ENCODE results near the gene GADD45GIP1. TPM values are rescaled to one million over a fixed set of nuclear protein-coding genes. Genes with fewer than 3 reads are reported as not detected.

Gene GADD45GIP1
- polyA plus RNA-seq, 1 of the 3 experiments (the other 2 are of a cell fraction) = 91.8 TPM

- no peaks in the 10 kb centered on the region for H3K4me1 ChIP-seq (ENCODE audit: control insufficient read depth in 1 of 2, insufficient read depth in 2 of 2, low read depth in 1 of 2, low read length in 1 of 2)
Observed at GRCh38 chr19:13004273-13004672, 47.2 kb upstream of the GADD45GIP1 start.

GRCh38 chr19:13003081-13003480, 46.1 kb upstream of the GADD45GIP1 start:
- no peak for TF ChIP-seq NRF1 (IDR thresholded peaks at IDR 0.05; ENCODE audit: low read depth, low read length)
- no peak for TF ChIP-seq SIN3A (IDR thresholded peaks at IDR 0.05; ENCODE audit: borderline replicate concordance, low read depth, low read length)
- no peak for TF ChIP-seq IRF3 (IDR thresholded peaks at IDR 0.05; ENCODE audit: low read depth, low read length)
- no peak for TF ChIP-seq ELF1 (IDR thresholded peaks at IDR 0.05)
- TF ChIP-seq PBX3 (IDR thresholded peaks at IDR 0.05) = no peak
- no peak for TF ChIP-seq CHD2 (IDR thresholded peaks at IDR 0.05; ENCODE audit: low read length, partially characterized antibody)
- TF ChIP-seq MAX (IDR thresholded peaks at IDR 0.05; ENCODE audit: low read depth) = no peak
- TF ChIP-seq EZH2phosphoT487 (IDR thresholded peaks at IDR 0.05; ENCODE audit: borderline replicate concordance, low read depth) = no peak
- TF ChIP-seq RFX5 (IDR thresholded peaks at IDR 0.05; ENCODE audit: low read length) = no peak
- H3K9ac ChIP-seq = no peak overlapping the region
- no peak overlapping the region for H2AFZ ChIP-seq (ENCODE audit: low read depth)
- ChIA-PET POLR2A (no interaction called here), CTCF (interaction anchor here (0.9 to 4.2 kb wide), 8 partner anchors 11 to 91 kb away, joined by 3 to 23 read pairs (median 7); no protein-coding TSS in a partner anchor)
- no peak overlapping the region for H3K4me2 ChIP-seq
- H3K27ac ChIP-seq (ENCODE audit: low read depth in 2 of 2, low read length in 1 of 2) = no peak overlapping the region
- H3K79me2 ChIP-seq (ENCODE audit: insufficient read depth) = peaks cover 32% of the 10 kb centered on the region
- H4K20me1 ChIP-seq (ENCODE audit: insufficient read depth) = peaks cover 9% of the 10 kb centered on the region; the same call in 1 of the 2 replicates
- H3K9me3 ChIP-seq = no peaks in the 10 kb centered on the region
- no peaks in the 10 kb centered on the region for H3K36me3 ChIP-seq (replicated peaks in 1 of 2; ENCODE audit: control insufficient read depth in 1 of 2, insufficient read depth in 2 of 2, low read length in 1 of 2)
- H3K27me3 ChIP-seq (ENCODE audit: insufficient read depth) = no peaks in the 10 kb centered on the region
- no peaks in the 10 kb centered on the region for H3K9me2 ChIP-seq
- H3K4me1 ChIP-seq (ENCODE audit: control insufficient read depth in 1 of 2, insufficient read depth in 2 of 2, low read depth in 1 of 2, low read length in 1 of 2) = no peaks in the 10 kb centered on the region
- no peak for DNase-seq
- H3K4me3 ChIP-seq (ENCODE audit: low read depth in 2 of 2, low read length in 1 of 2) = no peak overlapping the region
- 93% methylated on average over 5 of the region's 15 CpGs for WGBS (ENCODE audit: low lambda C conversion rate)
- no peaks in the 10 kb centered on the region for H3F3A ChIP-seq (replicated peaks; ENCODE audit: insufficient read depth)

More at GRCh38 chr19:13004273-13004672, 47.2 kb upstream of the GADD45GIP1 start:
- Histone ChIP-seq H3K4me2 (no peak overlapping the region), H3K9me2 (no peaks in the 10 kb centered on the region), H2AFZ (ENCODE audit: low read depth) (no peak overlapping the region), H3F3A (replicated peaks; ENCODE audit: insufficient read depth) (no peaks in the 10 kb centered on the region), H3K9me3 (no peaks in the 10 kb centered on the region), H4K20me1 (ENCODE audit: insufficient read depth) (peaks cover 13% of the 10 kb centered on the region; the same call in 1 of the 2 replicates), H3K79me2 (ENCODE audit: insufficient read depth) (peaks cover 32% of the 10 kb centered on the region), H3K4me3 (ENCODE audit: low read depth in 2 of 2, low read length in 1 of 2) (no peak overlapping the region), H3K27ac (ENCODE audit: low read depth in 2 of 2, low read length in 1 of 2) (no peak overlapping the region), H3K9ac (no peak overlapping the region), H3K27me3 (ENCODE audit: insufficient read depth) (no peaks in the 10 kb centered on the region), H3K36me3 (replicated peaks in 1 of 2; ENCODE audit: control insufficient read depth in 1 of 2, insufficient read depth in 2 of 2, low read length in 1 of 2) (no peaks in the 10 kb centered on the region)
- ChIA-PET POLR2A (no interaction called here), CTCF (interaction anchor here (0.7 to 4.2 kb wide), 9 partner anchors 10 to 89 kb away, joined by 3 to 23 read pairs (median 5); no protein-coding TSS in a partner anchor)
- TF ChIP-seq ZBTB33 (IDR thresholded peaks at IDR 0.05; ENCODE audit: borderline replicate concordance, low read depth) = no peak
- TF ChIP-seq PBX3 (IDR thresholded peaks at IDR 0.05) = no peak
- TF ChIP-seq JUND (IDR thresholded peaks at IDR 0.05) = no peak
- no peak for TF ChIP-seq IRF3 (IDR thresholded peaks at IDR 0.05; ENCODE audit: low read depth, low read length)
- TF ChIP-seq GATA2 (CRISPR knock-in tag; IDR thresholded peaks at IDR 0.05) = no peak
- no peak for TF ChIP-seq TAF1 (IDR thresholded peaks at IDR 0.05; ENCODE audit: borderline replicate concordance, low read depth, low read length)
- DNase-seq = no peak
- WGBS (ENCODE audit: low lambda C conversion rate) = 96% methylated on average over 7 of the region's 7 CpGs
